ENCODE measurements around the gene ZNF33A.
A peak's percentile ranks its signal among the peaks of the same experiment; 100 is the strongest.
"Not testable (repeated sequence)": the region's sequence is repeated elsewhere in the genome, so short reads cannot be mapped to it uniquely, and the experiment has no call there.

Gene ZNF33A

DNA sequence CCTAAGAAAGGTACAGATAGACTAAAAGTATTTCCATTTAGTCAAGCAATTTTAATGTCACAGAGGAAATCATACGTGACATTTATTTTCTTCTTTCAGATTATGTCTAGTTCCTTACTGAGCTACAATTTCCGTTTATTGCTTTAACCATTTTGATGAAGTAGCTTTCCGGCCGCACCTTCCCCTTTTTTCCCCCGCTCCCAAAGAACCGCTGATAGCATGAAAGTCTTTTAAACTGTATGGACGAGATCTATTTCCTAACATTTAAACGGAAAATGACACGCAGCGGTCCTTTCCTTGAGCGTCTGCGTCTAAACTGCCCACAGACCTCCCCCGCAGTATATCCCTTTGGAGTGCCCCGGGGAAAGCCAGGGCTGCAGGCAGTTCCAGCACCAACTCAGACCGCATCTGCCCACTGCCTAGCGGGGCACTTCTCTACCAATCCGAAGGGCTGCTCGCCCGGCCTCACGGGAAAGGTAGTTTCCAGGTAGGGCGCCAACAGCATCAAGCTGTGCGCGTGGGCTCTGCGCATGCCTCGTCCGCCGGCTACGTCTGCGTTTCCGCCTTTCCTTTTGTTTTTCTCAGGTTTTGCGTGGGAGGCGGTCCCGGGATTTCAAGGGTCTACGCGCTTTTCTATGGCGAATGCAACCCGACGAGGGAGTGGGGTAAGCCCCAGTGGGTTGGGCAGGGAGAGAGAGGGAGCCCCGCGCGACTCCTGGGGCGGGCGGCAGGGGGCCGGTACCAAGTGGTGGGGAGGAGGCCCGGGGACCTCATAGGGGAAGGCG lies at the start of gene ZNF33A:
Gene ZNF33A, plus strand, starts transcription at position 557 of the 785 bp plus-strand sequence. CDS start 1,667 bp downstream, outside the sequence.
- peak; percentile 54 to 98 (median 94) for DNase-seq

DNA sequence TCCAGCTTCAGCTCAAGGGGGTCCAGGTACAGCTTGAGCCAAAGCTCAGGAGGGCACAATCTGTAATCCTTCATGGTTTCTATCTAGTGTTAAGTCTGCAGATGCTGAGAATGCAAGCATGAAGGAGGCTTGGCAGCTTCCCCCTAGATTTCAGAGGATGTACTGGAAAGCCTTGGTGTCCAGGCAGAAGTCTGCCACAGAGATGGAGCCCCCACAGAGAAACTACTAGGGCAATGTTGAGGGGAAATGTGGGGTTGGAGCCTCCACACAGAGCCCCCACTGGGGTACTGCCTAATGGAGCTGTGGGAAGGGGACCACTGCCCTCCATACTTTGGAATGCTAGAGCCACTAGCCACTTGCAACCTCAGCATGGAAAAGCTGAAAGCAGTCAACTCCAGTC lies 45.5 kb upstream of the ZNF33A start:
- DNase-seq: no peak

DNA sequence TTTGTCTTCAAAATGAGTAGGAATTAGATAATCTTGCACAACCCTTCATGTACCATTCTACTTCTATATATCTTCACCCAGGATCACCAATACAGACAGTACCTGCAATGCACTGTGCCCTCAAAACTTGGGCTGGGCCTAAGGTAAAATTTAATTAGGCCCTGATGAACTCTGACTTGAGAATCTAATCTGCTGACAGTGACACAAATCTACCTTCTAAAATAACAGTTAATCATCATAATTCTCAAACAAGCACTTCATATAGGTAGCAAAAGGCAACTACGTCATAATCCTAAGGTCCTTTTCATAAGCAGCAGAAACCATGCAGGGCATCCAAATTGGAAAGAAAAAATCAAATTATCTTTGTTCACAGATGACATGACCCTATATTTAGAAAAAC lies 38.1 kb upstream of the ZNF33A start:
- DNase-seq: no peak

DNA sequence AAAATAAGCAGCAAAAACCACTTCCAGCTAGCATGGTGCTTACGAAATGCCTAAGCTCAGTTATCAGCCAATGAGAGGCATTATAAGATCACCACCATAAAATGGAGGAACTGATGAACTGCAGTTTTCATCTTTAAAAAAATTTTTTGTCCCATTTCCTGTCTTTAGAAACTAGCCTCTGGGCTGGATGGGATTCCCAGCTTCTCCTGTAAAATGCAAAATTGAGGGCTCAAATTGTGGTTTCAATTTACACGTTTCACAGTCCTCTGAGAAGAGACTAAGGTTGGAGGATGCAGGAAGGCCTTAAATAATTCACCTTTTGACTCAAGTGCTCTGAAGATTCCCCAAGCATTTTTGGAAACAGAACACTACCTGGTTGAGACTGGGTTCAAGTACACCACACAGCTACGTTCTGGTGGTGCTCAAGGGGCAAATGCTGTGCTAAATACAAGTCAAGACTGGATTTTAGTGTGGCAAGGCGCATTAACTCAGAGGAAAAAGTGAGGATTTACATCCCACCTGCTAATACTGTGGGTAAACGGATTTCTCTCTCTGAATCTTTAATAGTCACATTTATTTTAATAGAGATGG lies 35.0 kb upstream of the ZNF33A start:
- DNase-seq: peak in 7 of 14 donors; percentile 2 to 12 (median 7)

DNA sequence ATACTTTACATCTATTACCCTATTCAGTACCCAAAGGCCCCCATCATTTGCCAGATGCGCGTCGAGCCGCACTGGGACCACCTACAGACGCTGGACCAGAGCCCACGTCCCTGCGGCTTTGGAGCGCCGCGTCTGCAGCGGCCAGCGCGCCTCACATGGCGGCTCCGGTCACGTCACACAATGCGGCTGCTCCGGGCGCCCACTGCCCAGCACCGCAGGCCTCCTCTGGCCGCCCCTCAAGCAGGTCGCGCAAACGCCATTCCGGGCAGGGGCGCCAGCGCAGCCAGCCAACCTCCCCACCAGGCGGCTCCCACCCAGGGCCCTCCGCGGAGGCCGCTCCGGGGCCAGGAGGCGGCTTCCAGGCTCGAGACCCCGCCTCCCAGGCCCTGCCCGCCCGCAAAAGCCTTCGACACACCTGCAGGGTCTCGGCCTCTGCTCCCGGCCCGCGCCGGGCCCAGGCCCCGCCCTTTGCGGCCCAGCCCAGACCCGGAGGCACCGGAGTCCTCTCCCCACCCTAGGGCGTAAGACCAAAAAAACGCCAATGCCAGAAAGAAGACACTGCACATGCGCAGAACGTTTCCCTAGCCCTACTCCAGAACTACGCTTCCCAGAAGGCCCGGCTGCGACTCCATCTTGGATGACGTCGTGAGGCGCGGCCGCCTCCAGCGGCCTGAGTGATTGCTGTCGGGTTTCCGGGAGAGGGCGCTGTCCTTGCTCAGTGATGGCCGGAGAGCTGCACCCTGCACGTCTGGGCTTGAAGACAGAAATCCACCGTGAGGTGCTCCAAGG lies 34.2 kb upstream of the ZNF33A start, which contains the start of gene ZNF25:
Gene ZNF25, minus strand, starts transcription at position 557 of the 789 bp plus-strand sequence. CDS start 4,925 bp downstream, outside the sequence.
- DNase-seq: peak; percentile 76 to 98 (median 98)

DNA sequence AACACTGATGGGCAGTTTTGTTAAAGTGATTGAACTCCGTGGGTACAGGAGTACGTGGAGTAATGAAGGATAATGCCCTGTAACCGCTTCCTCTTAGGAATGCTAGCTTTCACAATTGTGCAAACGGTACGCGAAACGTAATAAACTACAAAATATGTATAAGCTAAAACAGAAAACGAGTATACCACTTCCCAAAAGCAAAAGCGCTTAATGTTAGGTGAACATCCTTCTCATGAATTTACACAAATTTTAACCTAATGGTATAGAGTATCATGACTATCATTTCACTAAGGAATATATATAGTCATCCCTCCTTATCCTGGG lies 33.6 kb upstream of the ZNF33A start:
- DNase-seq: no peak

DNA sequence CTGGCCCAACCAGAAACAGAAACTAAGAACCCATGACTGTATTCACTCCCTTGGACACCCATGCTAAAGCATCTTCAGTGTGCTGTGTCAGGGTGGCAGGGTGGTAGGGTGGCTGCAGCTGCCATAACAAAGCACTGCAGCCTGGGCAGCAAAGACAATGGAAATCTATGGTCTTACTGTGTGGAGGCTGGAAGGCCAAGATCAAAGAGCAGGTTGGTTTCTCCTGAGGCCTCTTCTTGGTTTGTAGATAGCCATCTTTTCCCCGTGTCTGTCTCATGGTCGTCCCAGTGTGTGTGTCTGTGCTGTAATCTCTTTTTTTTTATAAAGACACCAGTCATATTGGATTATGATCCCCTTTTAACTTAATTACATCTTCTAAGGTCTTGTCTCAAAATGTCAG lies 18.8 kb upstream of the ZNF33A start:
- DNase-seq: no peak

DNA sequence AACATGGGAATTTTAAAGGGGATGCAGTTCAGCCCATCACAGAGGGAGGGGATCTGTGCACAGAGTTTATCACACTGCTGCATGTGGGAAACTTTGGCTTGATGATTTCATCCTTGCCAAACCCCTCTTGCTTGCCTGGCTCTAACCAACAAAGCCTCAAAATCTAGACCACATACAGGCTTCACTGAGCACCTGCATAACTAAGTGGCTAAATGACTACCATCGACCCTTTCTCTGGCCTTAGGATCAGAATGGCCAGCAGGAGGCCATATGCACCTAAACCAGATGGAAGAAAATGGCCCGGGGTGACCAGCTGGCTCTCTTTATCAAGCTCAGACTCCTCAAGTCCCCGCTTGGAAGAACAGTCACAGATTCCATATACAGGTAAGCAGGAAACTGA lies 18.4 kb upstream of the ZNF33A start:
- DNase-seq: no peak

DNA sequence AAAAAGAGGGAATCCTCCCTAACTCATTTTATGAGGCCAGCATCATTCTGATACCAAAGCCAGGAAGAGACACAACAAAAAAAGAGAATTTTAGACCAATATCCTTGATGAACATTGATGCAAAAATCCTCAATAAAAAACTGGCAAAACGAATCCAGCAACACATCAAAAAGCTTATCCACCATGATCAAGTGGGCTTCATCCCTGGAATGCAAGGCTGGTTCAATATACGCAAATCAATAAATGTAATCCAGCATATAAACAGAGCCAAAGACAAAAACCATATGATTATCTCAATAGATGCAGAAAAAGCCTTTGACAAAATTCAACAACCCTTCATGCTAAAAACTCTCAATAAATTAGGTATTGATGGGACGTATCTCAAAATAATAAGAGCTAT lies 11.6 kb upstream of the ZNF33A start:
- DNase-seq: not testable (repeated sequence)

DNA sequence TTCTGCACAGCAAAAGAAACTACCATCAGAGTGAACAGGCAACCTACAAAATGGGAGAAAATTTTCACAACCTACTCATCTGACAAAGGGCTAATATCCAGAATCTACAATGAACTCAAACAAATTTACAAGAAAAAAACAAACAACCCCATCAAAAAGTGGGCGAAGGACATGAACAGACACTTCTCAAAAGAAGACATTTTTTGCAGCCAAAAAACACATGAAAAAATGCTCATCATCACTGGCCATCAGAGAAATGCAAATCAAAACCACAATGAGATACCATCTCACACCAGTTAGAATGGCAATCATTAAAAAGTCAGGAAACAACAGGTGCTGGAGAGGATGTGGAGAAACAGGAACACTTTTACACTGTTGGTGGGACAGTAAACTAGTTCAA lies 10.0 kb upstream of the ZNF33A start:
- not testable (repeated sequence) for DNase-seq

DNA sequence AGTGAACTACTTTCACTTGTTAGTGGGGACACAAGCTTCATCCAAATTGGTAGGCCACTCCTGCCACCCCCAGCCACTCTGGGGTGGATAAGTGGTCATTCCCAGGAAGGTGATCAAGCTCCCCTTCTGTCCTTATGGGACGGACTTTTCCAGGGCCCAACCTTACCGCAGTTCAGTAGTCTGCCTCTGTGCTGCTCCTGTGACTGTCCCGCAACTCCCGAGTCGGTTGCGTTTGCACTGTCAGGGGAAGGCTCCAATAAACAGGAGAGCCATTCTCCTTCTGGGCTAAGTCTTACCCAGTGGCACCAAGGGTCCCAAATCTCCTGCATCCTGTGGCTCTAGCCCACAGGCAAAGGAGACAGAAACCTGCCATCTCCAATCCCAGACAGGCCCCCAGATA lies 7.4 kb upstream of the ZNF33A start:
- DNase-seq: no peak

DNA sequence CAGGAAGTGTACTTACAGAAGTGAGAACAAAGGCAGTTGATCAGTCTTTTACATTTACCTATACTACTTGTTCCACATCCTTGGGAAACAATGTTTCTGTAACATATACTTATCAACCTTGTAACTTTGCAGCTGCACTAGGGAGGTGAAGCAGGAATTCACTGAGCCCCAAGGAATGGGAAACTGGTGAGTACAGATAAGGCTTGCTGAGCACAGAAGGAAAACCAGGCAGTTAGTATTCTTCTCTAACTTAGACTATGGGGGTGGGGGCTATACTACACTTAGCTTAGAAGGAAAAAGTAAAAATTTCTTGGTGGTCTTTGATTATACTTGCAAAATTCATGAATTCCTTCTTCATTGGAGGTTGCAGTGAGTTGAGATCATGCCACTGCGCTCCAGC lies 6.9 kb upstream of the ZNF33A start:
- DNase-seq: no peak

DNA sequence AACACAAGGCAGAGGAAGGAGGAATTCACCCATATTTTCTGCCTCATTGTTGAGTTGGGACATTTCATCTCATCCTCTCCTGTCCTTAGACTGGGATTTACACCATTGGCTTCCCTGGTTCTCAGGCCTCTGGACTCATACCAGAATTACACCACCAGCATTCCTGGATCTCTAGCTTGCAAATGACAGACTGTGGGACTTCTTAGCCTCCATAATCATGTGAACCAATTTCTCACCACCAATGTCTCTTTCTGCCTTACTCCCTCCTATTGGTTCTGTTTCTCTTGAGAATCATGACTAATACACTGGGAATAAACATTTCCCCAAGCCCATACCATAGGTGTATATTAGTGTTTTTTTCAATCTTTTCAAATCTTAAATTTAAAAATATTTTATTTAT lies 2.9 kb upstream of the ZNF33A start:
- no peak for DNase-seq

DNA sequence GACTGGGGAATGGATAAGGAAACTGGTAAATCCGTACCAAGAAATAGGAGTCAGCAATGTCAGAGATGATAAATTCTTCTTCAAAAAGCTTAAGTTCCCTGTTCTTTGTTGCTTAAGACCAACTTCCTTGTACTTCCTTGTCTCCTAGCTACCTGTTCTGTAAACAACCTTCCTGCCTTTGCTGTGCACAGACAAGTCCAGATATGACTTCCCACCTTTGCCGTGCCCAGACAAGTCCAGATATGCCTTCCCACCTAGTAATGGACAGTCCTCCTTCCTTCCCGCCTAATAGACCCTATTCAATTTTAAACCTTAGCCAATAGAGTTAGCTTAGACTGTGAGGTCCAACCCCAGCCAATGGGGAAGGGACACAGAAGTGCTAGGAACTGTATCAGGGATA lies 2.5 kb upstream of the ZNF33A start:
- no peak for DNase-seq

DNA sequence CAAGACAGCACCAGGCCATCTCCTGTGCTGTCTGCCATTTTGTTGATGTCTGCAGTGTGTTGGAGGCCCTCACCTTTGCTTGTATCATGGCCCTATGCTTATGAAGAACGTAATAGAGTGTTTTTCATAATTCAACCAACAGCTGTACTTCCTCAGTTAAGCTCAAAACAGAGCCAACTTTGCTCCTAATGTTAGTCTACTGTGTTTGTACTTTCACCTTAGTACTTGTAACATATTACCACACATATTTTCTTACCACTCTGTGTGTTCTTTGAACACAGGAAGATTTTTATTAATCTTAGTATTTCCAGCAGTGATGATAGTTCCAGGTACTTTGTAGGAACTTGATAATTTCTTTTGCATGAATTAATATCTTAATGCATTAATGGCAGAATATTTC lies 5.9 kb downstream of the ZNF33A start:
- DNase-seq: no peak

DNA sequence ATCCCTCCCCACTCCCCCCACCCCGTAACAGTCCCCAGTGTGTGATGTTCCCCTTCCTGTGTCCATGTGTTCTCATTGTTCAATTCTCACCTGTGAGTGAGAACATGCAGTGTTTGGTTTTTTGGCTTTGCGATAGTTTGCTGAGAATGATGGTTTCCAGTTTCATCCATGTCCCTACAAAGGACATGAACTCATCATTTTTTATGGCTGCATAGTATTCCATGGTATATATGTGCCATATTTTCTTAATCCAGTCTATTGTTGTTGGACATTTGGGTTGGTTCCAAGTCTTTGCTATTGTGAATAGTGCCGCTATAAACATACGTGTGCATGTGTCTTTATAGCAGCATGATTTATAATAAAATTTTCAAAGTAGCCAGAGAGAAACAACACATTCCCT lies 8.6 kb downstream of the ZNF33A start:
- not testable (repeated sequence) for DNase-seq

DNA sequence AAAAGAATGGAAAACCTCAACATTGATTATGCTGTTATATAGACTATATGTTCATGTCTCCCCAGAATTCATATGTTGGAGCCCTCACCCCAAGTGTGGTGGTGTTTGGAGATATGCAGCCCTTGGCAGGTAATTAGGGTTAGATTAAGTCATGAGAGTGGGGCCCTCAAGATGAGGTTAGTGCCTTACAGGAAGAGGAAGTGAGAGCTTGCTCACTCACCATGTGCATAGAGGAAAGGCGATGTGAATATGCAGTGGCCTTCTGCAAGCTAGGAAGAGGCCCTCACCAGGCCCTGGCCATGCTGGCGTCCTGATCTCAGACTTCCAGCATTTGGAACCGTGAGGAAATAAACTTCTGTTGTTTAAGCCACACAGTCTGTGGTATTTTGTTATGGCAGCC lies 14.8 kb downstream of the ZNF33A start:
- no peak for DNase-seq

DNA sequence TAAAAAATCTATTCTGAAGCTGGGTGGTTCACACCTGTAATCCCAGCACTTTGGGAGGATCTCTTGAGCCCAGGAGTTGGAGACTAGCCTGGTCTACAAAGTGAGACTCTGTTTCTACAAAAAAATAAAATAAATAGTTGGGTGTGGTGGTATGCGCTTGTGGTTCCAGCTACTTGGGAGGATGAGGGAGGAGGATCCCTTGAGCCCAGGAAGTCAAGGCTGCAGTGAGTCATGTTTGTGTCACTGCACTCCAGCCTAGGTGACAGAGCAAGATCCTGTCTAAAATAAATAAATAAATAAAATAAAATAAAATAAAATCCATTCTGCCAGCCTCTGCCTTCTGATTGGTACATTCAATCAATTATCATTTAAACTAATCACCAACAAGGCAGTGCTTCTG lies 17.5 kb downstream of the ZNF33A start:
- DNase-seq: no peak

DNA sequence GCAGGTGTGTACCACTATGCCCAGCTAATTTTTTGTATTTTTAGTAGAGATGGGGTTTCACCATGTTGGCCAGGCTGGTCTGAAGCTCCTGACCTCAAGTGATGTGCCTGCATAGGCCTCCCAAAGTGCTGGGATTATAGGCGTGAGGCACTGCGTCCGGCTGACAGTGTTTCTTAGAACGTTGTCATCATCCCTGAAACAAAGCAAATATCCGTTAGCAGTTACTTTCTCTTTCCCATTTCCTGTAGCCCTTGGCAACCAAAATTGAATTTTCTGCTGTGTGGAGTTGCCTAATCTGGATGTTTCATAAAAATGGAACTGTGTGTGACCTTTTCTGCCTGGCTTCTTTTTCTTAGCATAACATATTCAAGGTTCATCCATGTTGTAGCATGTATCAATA lies 22.4 kb downstream of the ZNF33A start:
- no peak for DNase-seq

DNA sequence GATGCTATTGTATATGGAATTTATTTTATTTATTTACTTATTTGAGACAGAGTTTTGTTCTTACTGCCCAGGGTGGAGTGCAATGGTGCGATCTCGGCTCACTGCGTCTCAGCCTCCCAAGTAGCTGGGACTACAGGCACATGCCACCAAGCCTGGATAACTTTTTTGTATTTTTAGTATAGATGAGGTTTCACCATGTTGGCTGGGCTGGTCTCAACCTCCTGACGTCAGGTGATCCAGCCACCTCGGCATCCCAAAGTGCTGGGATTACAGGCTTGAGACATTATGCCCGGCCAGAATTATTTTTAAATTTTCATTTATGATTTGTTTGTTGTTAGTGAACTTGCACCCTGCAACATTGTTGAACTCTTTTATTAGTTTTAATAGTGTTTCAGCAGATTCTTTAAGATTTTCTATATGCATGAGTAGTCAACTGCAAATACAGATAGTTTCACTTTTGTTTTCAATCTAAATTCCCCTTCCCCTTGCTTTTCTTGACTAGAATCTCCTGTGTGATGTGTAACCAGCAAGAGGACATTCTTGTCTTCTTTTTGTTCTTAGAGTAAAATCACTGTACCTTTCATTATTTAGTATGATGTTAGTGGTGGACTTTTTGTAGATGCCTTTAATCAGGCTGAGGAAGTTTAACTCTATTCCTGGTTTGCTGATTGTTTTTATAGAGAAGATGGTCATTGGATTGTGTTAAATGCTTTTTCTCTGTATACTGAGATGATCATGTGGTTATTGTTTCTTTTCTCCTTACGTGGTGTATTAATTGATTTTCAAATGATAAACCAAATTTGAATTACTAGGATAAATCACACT lies 27.8 kb downstream of the ZNF33A start:
- DNase-seq: no peak

DNA sequence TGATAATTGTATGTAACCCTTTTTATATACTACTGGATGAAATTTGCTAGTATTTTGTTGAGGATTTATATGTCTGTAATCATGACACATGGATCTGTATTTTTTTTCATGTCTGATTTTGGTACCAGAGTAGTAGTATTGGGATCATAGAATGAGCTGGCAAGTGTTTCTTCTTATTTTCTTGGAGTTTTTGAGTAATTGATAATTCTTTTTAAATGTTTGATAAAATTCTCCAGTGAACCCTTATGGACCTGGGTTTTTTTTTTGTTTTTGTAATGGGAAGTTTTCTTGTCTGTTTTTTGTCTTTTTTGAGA lies 28.4 kb downstream of the ZNF33A start:
- no peak for DNase-seq

DNA sequence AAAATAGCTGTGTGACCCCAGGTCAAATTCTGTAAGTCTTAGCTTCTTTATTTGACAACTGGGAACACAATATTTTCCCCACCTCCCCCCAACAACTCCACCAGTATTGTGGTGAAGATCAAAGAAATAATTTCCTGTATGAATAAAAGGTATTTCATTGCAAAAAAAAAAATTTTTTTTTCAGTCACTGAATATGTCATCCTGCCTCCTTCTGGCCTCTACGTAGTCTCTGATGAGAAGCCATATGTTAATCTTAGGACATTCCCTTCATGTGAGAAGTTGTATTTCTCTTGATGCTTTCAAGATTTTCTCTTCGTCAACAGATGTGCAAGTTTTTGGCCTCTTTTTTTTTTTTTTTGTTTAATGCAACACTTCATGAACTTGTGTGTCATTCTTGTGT lies 33.0 kb downstream of the ZNF33A start:
- no peak for DNase-seq

DNA sequence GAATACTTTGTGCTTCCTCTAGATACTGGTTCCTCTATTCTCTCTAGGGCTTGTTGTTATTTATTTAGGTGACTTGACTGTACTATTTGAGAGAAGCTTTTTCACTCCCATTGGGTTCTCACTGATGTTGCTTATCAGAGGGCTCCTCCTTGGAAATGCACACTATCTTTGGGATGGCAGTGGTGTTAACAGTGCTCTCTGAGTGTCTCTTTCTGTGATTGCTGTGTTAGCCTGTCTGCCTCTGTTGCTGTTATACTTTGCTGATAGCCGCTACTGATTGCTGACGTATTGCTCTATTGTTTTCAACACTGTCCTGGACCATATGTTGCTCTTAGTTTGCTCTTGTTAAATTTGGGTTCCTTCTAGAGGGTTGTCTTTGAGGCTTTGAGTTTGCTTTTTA lies 34.7 kb downstream of the ZNF33A start:
- DNase-seq: no peak

Data from C1 segment of cervical spinal cord (tissue), 14 donors.